Astrocyte (in vitro differentiated cells and primary cell): ENCODE measurements around the gene ANO2. TPM values are rescaled to one million over a fixed set of nuclear protein-coding genes. Genes with fewer than 3 reads are reported as not detected.
"Not testable (repeated sequence)": the region's sequence is repeated elsewhere in the genome, so short reads cannot be mapped to it uniquely, and the experiment has no call there.

Experiments used
- DNase-seq: peaks from one replicate; pipeline ENCODE4 v3.0.0-alpha.2; 2010; ENCODE audit warnings: low read depth
- FAIRE-seq: peaks from 2 replicates; lab custom pipeline; 2011; peaks lifted over from hg19 to GRCh38; lab: Jason Lieb, UNC
- H2AFZ ChIP-seq: 2 replicates; pipeline ENCODE4 v1.6.0; 2012; ENCODE audit warnings: low read depth, low read length, inconsistent platforms
- H3K27ac ChIP-seq: 2 replicates; pipeline ENCODE4 v1.5.1; 2011; ENCODE audit warnings: low read depth, low read length, inconsistent platforms
- H3K27me3 ChIP-seq: 2 replicates; pipeline ENCODE4 v1.6.0; 2011; ENCODE audit warnings: low read length, inconsistent platforms; ENCODE audit not compliant: insufficient read depth
- H3K36me3 ChIP-seq: 2 replicates; pipeline ENCODE4 v1.5.1; 2011; ENCODE audit warnings: low read length, inconsistent platforms; ENCODE audit not compliant: insufficient read depth
- H3K4me1 ChIP-seq: 2 replicates; pipeline ENCODE4 v1.5.1; 2011; ENCODE audit warnings: low read length, inconsistent platforms; ENCODE audit not compliant: insufficient read depth
- H3K4me2 ChIP-seq: 2 replicates; pipeline ENCODE4 v1.6.0; 2012; ENCODE audit warnings: low read length, inconsistent platforms
- H3K4me3 ChIP-seq: 2 replicates; pipeline ENCODE4 v1.5.1; 2011; ENCODE audit warnings: low read depth, mild to moderate bottlenecking, low read length, inconsistent platforms; ENCODE audit not compliant: insufficient read depth
- H3K79me2 ChIP-seq: 2 replicates; pipeline ENCODE4 v1.6.0; 2012; ENCODE audit warnings: mild to moderate bottlenecking, low read length, inconsistent platforms; ENCODE audit not compliant: insufficient read depth
- H3K9ac ChIP-seq: 2 replicates; pipeline ENCODE4 v1.6.0; 2012; ENCODE audit warnings: mild to moderate bottlenecking, low read length, inconsistent platforms
- H3K9me3 ChIP-seq: 2 replicates; pipeline ENCODE4 v1.5.1; 2012; ENCODE audit warnings: low read depth, mild to moderate bottlenecking, low read length, inconsistent platforms; ENCODE audit not compliant: insufficient read depth
- H4K20me1 ChIP-seq: 2 replicates; pipeline ENCODE4 v1.6.0; 2012; ENCODE audit warnings: low read length, inconsistent platforms; ENCODE audit not compliant: insufficient read depth
- H3K27ac Mint-ChIP-seq: one replicate; pipeline ENCODE4 v1.8.0; 2021; ENCODE audit warnings: mild to moderate bottlenecking, mixed read lengths; ENCODE audit not compliant: unreplicated experiment
- H3K27me3 Mint-ChIP-seq: one replicate; pipeline ENCODE4 v1.8.0; 2021; ENCODE audit warnings: low read depth, mixed read lengths; ENCODE audit not compliant: unreplicated experiment
- H3K36me3 Mint-ChIP-seq: one replicate; pipeline ENCODE4 v1.8.0; 2021; ENCODE audit warnings: low read depth, mixed read lengths; ENCODE audit not compliant: unreplicated experiment
- H3K4me1 Mint-ChIP-seq: one replicate; pipeline ENCODE4 v1.8.0; 2021; ENCODE audit warnings: low read depth, mixed read lengths; ENCODE audit not compliant: unreplicated experiment
- H3K4me3 Mint-ChIP-seq: one replicate; pipeline ENCODE4 v1.8.0; 2021; ENCODE audit warnings: mild to moderate bottlenecking, moderate library complexity, mixed read lengths; ENCODE audit not compliant: unreplicated experiment
- H3K9me3 Mint-ChIP-seq: one replicate; pipeline ENCODE4 v1.8.0; 2021; ENCODE audit warnings: mild to moderate bottlenecking, mixed read lengths; ENCODE audit not compliant: unreplicated experiment
- CTCF ChIP-seq: IDR thresholded peaks from 2 replicates; pipeline ENCODE4 v1.5.1; 2011; ENCODE audit warnings: low read depth, mild to moderate bottlenecking, inconsistent platforms, low read length, moderate library complexity; ENCODE audit not compliant: insufficient read depth
- EZH2 ChIP-seq: IDR thresholded peaks from 2 replicates; pipeline ENCODE4 v1.6.1; 2012; ENCODE audit warnings: mild to moderate bottlenecking, low read length, inconsistent platforms; ENCODE audit not compliant: insufficient read depth
- total RNA-seq: library from RNA; stranded (reverse); gene quantifications from 2 replicates; pipeline ENCODE4 v1.2.1, GENCODE V29; 2021

ANO2 gene
- total RNA-seq, 1 donor from 2014 or later = 0.93 TPM

- Mint-ChIP-seq H3K27ac (no peak overlapping the region), H3K36me3 (no peaks in the 10 kb centered on the region), H3K9me3 (peaks cover 6% of the 10 kb centered on the region), H3K4me3 (no peak overlapping the region), H3K4me1 (no peaks in the 10 kb centered on the region), H3K27me3 (peaks cover 11% of the 10 kb centered on the region)
- H3K4me3 ChIP-seq = no peak overlapping the region
- no peak for DNase-seq
- no peaks in the 10 kb centered on the region for H3K36me3 ChIP-seq
- no peaks in the 10 kb centered on the region for H3K9me3 ChIP-seq
- no peaks in the 10 kb centered on the region for H3K79me2 ChIP-seq
- no peak overlapping the region for H3K9ac ChIP-seq
- H3K27ac ChIP-seq = no peak overlapping the region
- H3K4me1 ChIP-seq = no peaks in the 10 kb centered on the region
- FAIRE-seq = no peak
- H3K4me2 ChIP-seq = no peak overlapping the region
- no peak overlapping the region for H2AFZ ChIP-seq
- TF ChIP-seq CTCF = no peak
- TF ChIP-seq EZH2 = no peak
- H3K27me3 ChIP-seq = no peaks in the 10 kb centered on the region
- H4K20me1 ChIP-seq = no peaks in the 10 kb centered on the region
These were observed 46.2 kb downstream of the ANO2 start for GRCh38 chr12:5898874-5899273.

- no peak for TF ChIP-seq CTCF
- no peak for TF ChIP-seq EZH2
- Histone ChIP-seq H2AFZ (no peak overlapping the region), H3K4me3 (no peak overlapping the region), H3K4me2 (no peak overlapping the region), H3K27me3 (no peaks in the 10 kb centered on the region), H4K20me1 (no peaks in the 10 kb centered on the region), H3K9me3 (no peaks in the 10 kb centered on the region), H3K27ac (no peak overlapping the region), H3K4me1 (no peaks in the 10 kb centered on the region), H3K36me3 (no peaks in the 10 kb centered on the region), H3K79me2 (no peaks in the 10 kb centered on the region), H3K9ac (no peak overlapping the region)
- no peaks in the 10 kb centered on the region for H3K36me3 Mint-ChIP-seq
- peaks cover 9% of the 10 kb centered on the region for H3K27me3 Mint-ChIP-seq
- no peak overlapping the region for H3K4me3 Mint-ChIP-seq
- H3K9me3 Mint-ChIP-seq = peaks cover 8% of the 10 kb centered on the region
- no peak overlapping the region for H3K27ac Mint-ChIP-seq
- FAIRE-seq (no peak), DNase-seq (no peak)
- H3K4me1 Mint-ChIP-seq = no peaks in the 10 kb centered on the region
These were observed 55.5 kb downstream of the ANO2 start for GRCh38 chr12:5889381-5890047.

GRCh38 chr12:5888816-5889315 is 56.2 kb downstream of the ANO2 start:
- DNase-seq (no peak), FAIRE-seq (no peak)
- H2AFZ ChIP-seq = no peak overlapping the region
- Mint-ChIP-seq H3K9me3 (peaks cover 6% of the 10 kb centered on the region), H3K4me3 (no peak overlapping the region), H3K27ac (peak overlapping the region; percentile 36), H3K36me3 (no peaks in the 10 kb centered on the region), H3K27me3 (peaks cover 9% of the 10 kb centered on the region), H3K4me1 (no peaks in the 10 kb centered on the region)
- TF ChIP-seq EZH2 (no peak), CTCF (no peak)
- H3K9ac ChIP-seq = no peak overlapping the region
- H4K20me1 ChIP-seq = no peaks in the 10 kb centered on the region
- H3K4me1 ChIP-seq = no peaks in the 10 kb centered on the region
- H3K9me3 ChIP-seq = no peaks in the 10 kb centered on the region
- H3K4me2 ChIP-seq = no peak overlapping the region
- H3K79me2 ChIP-seq = no peaks in the 10 kb centered on the region
- no peaks in the 10 kb centered on the region for H3K27me3 ChIP-seq
- no peak overlapping the region for H3K4me3 ChIP-seq
- H3K36me3 ChIP-seq = no peaks in the 10 kb centered on the region
- H3K27ac ChIP-seq = no peak overlapping the region

GRCh38 chr12:5887819-5888218 is 57.2 kb downstream of the ANO2 start:
- not testable (repeated sequence) for H3K4me3 Mint-ChIP-seq, H3K4me1 ChIP-seq, H3K4me2 ChIP-seq, H3K4me1 Mint-ChIP-seq, FAIRE-seq, H3K9me3 Mint-ChIP-seq, H3K36me3 ChIP-seq, DNase-seq, H3K79me2 ChIP-seq, H4K20me1 ChIP-seq, H3K27me3 ChIP-seq, H2AFZ ChIP-seq, H3K9ac ChIP-seq, H3K27ac Mint-ChIP-seq, H3K27ac ChIP-seq, H3K4me3 ChIP-seq, H3K9me3 ChIP-seq, H3K36me3 Mint-ChIP-seq
- H3K27me3 Mint-ChIP-seq = peaks cover 10% of the 10 kb centered on the region
